Activated T-cell treated with anti-CD3 and anti-CD28 coated beads for 1 hour (primary cell): Measurements from ENCODE around the gene ANAPC2.

Experiments used
- DNase-seq: peaks from one replicate; pipeline ENCODE4 v3.0.0-alpha.2; 2020; ENCODE audit warnings: low read depth

The ANAPC2 gene

DNA sequence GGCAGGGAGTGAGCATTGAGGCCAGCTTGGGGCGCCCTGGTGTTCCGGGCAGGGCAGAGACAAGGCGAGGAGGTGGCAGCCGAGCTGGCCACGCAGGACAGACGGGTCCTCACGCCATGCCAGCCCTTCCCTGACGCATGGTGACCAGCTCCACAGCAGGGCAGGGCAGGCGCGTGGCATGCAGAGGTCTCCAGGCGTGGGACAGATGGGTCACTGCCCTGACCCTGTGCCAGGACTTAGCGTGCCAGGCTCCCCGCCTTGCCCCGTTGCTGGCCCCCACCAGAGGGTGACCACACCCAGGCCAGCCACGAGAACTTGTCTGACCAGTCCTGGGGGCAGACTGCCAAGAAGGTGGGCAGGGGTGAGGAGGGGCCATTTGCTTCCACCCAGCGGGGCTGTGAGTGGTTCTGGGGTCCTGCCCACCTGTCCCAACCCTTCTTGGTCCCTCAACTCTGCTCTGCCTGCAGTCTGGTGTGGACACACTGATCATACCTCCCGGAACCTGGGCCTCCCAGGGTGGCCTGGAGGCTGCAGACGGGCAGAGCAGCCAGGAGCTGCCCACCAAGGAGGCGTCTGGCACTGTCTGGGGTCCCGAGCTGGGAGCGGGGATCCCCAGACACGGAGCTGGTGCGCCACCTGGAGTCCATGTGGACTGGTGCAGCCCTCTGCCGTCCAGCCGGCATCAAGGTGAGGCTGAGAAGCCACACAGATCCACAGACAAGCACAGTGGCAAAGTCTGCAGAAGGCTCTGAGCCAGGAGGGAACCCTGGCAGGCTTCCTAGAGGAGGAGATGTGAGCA, 38.9 kb upstream of the ANAPC2 start, which contains the start of gene RNF224:
Gene RNF224 (plus strand): TSS at position 449 of the 799 bp plus-strand sequence. CDS start 834 bp downstream, outside the sequence.
- DNase-seq: peak; percentile 74

GRCh38 chr9:137226338-137227053, 38.1 kb upstream of the ANAPC2 start:
- DNase-seq: no peak

DNA sequence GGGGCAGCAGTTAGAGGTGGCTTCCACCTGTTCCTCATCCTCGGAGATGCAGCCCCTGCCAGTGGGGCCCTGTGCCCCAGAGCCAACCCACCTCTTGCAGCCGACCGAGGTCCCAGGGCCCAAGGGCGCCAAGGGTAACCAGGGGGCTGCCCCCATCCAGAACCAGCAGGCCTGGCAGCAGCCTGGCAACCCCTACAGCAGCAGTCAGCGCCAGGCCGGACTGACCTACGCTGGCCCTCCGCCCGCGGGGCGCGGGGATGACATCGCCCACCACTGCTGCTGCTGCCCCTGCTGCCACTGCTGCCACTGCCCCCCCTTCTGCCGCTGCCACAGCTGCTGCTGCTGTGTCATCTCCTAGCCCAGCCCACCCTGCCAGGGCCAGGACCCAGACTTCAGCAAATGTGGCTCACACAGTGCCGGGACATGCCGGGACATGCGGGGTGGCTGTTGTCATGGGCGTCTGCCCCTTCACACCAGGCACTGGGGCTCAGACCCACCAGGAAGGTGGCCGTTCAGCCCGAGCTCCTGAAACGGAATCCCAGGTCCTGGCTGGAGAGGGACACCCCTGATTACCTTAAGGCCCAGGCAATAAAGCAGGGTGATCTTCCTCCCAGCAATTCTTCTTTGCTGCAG, 37.5 kb upstream of the ANAPC2 start:
- no peak for DNase-seq

GRCh38 chr9:137224830-137225694, 36.7 kb upstream of the ANAPC2 start, which contains the start of gene CYSRT1:
CYSRT1 (plus strand) TSS chr9:137225174; CDS start chr9:137225622, 448 bp downstream.
- no peak for DNase-seq

DNA sequence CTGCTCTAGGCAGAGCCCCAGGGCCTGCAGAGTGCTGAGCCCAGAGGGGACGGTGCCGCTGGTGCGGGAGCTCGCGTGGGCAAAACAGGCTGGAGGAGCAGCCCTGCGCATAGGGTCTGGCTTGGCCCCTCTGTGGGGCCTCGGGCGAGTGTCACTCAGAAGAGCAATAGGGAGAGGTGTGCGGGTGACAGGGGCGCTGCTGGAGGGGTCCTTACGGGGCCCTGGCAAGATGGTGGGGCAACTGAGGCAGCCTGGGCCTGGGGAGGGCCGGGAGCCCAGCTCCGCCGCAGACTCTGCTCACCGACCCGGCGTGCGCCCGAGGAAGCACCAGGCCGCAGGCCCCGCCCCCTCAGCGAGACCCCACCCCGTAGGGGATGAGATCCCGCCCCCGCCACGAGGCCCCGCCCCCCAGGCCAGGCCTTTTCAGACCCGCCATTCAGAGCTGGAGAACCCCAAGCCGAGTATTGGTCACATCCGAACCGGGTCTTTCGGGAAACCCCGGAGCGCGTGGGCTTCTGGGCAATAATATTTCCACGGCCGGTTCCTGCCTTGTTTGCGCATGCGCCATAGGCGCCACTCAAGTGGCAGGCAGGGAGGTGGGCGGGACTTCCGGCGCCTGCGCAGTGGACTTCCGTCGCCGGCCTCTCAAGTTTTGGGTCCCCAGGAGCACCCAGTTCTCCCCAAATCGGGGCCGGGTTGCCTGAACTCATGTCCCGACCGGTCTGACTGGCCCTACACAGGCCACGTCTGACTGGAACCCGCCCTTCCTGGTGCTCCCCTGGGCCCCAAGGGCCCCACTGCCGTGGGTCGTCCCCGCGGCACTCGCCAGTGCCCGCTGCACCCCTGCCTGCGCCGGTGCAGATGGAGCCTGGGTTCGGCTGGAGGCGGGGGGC, 35.0 kb upstream of the ANAPC2 start:
- peak; percentile 99 for DNase-seq

DNA sequence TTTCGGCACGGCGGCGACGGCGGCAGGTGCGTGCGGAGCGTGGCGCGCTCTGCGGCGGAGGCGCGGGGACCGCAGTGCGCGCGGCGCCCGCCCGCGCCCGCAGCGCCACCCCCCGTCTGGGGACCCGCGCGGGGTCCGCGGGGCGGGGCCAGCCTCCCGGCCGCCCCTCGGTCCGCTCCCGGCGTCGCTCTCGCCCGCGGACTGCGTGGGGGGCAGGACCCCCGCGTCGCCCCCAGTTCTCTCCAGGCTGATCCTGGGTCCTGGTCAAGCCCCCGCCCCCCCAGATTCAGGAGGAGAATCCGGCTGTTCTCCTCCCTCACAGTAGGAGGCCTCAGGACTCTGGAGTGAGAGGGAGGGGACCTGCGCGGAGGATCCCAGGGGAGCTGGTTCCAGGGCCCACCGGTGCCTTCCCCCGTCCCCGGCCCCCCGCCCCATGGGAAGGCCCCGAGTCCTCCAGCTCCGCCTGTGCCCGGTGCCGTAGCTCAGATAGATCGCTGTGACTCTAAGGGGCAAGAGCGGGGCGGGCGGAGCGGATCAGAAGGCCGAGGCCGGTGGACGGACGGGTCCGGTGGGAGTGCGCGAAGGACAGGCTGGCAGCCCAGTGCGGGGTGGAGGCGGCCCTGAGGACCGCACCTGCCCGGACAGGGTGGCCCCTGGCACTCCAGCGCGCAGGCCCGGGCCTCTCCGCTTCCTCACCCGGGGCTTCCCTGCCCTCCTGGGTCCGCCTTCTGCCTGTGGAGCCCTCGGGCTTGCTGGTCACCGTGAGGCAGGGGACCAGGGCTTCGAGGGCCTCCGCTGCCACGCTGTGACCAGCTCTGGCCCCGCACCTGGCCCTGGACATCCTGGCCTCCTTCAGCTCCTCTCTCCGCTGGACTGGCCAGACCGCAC, 34.1 kb upstream of the ANAPC2 start, which contains the start of gene RNF208:
Gene RNF208 (minus strand): TSS at position 51 of the 888 bp plus-strand sequence. CDS start 1,028 bp downstream, outside the sequence.
- no peak for DNase-seq

GRCh38 chr9:137221506-137222111, 33.2 kb upstream of the ANAPC2 start:
- DNase-seq: no peak

DNA sequence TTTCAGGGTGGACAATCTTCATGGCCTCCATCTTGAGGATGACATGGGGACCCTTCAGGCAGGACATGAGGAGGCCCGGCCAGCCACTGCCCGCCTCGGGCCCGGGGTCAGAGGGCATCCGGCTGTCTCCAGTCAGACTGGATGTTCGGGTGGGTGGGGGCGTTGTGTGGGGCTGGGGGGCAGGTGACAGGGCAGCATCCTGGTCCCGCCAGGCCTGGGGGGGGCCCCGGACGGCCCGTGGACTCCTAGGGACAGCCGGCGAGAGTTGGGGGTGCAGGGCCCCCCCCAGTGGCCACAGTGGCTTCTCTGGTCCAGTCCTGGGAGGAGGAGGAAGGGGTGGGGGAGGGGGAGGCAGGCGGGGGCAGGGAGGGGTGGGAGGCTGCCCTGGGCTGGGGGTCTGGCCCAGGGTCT, 32.7 kb upstream of the ANAPC2 start:
- no peak for DNase-seq

- no peak for DNase-seq
Measured at GRCh38 chr9:137220317-137221094, 32.1 kb upstream of the ANAPC2 start.

- DNase-seq: no peak
Measured at GRCh38 chr9:137219757-137220316, 31.5 kb upstream of the ANAPC2 start.

GRCh38 chr9:137218754-137219271, 30.5 kb upstream of the ANAPC2 start:
- no peak for DNase-seq

DNA sequence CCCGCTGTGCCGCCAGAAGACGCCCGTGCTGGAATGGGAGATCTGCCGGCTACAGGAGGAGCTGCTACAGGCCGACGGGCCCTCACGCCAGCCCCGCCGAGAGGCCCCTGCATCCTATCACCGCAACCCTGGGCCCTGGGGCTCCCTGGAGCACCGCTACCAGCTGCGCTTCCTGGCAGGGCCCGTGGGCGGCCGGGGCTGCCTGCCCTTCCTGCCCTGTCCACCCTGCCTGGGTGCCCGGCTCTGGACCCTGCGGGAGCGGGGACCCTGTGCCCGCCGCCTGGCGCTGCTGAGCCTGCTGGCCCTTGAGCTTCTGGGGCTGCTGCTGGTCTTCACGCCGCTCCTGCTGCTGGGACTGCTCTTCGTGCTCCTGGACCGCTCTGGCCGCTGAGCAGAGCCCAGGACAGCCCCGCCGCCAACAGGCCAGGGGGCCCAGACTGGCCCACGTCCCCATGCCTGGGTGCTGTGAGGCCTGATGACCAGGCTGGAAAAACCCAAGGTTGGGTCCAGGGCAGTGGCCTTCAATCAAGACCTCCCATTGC, 29.9 kb upstream of the ANAPC2 start:
- DNase-seq: no peak

DNA sequence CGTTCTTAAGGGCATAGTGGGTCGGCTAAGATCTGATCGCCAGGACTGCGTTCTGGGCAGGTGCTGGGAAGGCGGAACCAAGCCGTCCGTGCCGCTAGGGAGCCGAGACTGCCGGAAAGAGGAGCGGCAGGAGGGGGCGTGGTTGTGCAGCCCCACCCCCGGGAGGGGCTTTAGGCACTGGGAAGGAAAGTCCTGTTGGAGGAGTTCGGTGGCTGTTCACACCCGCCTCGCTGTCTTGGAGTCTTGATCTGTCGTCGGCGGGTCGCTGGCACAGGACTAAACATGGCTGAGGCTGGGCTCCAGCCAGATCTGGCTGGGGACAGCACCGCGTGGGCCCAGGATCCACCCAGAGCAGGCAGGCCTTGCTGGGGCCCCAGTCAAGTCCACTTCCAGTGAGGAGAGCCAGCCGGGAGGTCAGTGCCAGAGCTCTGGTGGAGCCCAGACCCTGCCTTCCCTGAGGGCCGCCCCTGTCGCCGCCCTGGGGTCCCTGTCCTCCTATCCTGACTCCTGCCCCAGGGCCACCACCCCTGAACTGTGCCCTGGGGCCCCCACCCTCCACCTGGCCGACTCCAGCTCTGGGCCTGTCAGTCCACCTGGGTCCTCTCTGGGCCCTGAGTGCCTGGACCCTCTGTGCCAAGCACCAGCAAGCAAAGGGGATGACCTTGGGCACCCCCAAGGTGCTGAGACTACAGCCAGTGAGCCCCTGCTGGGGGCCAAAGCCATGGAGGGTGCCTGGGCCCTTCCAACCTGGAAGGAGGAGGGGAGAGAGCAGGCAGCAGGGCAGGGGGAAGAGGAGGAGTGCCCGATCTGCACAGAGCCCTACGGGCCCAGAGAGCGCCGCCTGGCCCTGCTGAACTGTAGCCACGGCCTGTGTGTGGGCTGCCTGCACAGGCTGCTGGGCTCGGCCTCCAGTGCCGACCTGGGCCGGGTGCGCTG, 29.2 kb upstream of the ANAPC2 start:
- DNase-seq: no peak

DNA sequence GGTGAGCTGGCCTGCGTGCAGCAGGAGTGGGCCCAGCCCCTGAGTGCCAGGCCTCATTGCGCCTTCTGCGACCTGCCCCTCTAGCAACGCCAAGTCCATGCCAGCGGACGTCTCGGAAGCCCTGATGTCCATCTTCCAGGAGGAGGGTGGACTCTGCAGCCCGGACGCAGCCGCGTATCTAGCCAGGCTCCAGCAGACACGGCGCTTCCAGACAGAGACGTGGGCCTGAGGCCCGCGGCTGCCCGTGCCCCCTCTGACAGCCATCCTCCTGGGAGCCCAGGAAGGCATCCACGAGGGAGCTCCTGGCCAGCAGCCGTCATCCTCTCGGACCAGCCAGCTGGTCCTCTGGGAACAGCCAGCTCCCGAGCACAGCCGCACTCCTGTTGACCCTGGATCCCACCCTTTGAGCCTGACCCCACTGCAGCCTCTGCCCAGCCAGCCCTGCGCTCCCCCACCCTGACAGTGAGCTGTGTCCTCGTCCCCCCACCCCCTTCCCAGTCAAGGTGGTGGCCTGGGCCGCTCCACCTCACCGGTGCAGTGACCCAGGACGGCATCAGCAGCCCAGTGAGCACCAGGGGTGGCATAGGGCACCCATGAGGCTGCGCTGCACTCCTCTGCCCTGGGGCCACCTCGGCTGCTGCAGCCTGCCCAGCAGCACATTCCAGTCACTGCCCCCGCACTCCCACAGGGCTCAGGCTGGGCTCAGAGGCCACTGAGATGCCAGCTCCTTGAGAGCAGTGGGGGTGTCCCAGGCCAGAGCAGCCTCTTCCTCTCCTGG, 28.0 kb upstream of the ANAPC2 start:
- DNase-seq: no peak

GRCh38 chr9:137215196-137215986, 27.0 kb upstream of the ANAPC2 start:
- no peak for DNase-seq
